Kasumi-1 (cell line): ENCODE data around the gene MRTFB.
A peak's percentile ranks its signal among the peaks of the same experiment; 100 is the strongest.

Source experiments
- DNase-seq, 2 experiments: peaks; one replicate each; lab custom pipeline; 2025; lab: John Stamatoyannopoulos, UW

Gene MRTFB

GRCh38 chr16:14285513-14286367 lies 214.6 kb downstream of the MRTFB start:
- peak; percentile 42 to 50 for DNase-seq

DNA sequence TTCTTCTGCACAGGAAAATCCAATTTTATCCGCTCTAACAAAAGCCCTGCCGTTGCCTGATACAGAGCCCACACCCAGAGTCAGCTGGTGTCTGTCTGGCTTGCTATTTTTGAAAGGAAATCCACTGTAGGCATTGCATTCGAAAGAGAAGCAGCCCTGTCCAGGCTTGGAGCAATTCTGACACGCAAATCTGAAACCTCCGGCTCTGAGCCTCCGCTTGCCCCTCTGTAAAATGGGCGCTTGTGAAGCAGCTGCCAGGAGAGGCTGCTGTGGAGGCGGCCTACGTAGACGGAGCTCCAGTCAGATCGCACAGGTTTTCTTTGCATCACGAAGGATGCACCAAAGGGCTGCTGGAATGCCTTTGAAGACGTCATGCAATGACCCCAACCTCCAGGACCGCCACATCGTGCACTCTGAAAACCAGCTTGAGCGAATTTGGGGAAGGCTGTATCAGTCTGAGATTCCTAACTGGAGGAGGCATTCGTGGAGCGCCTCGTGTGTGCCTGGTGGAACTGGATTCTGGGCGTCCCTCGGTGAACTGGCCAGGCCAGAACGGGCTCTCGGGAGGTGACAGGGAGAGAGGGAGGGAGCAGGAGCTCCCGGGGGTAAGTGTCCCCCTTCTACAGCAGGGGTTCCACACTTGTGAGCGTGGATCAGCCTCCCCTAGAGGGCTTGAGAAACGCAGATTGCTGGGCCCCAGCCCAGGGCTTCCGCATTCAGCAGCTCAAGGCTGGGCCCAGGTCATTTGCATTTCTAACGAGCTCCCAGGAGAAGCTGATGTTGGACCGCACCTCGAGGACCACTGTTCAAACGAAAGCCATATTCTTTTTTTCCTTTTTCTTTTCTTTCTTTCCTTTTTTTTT lies 215.5 kb downstream of the MRTFB start:
- DNase-seq = no peak

DNA sequence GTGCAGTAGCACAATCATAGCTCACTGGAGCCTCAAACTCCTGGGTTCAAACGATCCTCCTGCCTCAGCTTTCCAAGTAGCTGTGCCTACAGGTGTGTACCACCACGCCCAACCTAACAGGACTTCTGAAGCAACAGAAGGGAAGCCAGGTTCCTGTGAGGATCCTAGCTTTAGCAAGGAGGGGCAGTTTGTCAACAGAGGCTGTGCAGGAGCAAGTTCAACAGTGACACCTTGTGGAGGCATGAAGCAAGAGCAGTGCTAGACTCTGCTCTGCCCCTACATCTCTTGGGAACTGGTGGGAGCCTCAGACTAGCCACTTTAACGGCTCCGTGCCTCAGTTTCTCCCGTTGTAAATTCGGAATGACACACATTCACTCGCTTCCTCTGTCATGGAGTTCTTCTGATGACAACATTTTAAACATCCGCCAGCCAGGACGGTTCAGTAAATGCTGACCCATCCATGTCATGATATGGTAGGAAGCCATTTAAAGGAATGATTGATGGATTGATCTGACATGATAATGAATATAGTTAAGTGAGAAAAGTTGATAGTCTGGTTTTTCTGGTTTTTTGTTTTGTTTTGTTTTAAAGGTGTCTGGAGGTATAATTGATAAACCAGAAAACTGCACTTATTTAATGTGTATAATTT lies 218.7 kb downstream of the MRTFB start:
- peak; percentile 25 to 30 for DNase-seq

GRCh38 chr16:14291286-14291685 lies 220.2 kb downstream of the MRTFB start:
- no peak for DNase-seq

DNA sequence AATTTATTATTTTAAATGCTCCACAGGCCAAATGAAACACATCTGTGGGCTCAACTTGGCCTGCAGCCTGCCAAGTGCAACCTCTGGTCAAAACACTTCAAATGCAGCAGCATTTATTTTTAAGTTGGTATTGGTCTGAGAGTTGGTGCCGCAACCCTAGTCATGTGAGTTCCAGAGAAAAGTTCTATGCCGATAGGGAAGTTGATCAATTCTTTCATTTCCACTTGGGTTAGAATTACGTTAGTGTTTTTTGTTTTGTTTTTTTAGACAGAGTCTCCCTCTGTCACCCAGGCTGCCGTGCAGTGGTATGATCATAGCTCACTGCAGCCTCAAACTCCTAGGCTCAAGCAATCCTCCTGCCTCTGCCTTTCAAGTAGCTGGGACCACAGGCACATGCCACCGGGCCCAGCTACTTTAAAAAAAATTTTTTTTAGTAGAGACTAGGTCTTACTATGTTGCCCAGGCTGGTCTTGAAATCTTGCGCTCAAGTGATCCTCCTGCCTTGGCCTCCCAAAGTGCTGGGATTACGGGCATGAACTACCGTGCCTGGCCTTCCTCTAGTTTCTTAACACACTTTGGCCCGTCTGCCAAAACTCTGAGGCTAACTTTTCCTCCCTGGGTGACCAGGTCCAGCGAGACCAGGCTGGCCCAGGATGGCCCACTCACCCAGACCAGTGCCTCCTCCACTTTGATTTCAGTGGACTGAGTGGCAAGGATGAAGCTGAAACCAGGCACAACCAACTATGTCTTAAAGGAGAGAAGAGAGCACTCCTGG lies 221.1 kb downstream of the MRTFB start:
- no peak for DNase-seq

DNA sequence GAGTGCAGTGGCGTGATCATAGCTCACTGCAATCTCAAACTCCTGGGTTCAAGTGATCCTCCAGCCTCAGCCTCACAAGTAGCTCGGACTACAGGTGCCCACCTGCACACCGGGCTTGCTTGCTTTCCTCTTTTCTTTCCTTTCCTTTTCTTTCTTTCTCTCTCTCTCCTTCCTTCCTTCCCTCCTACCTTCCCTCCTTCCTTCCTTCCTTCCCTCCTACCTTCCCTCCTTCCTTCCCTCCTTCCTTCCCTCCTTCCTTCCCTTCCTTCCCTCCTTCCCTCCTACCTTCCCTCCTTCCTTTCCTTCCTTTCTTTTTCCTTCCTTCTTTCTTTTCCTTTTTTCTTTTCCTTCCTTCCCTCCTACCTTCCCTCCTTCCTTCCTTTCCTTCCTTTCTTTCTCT lies 225.5 kb downstream of the MRTFB start:
- no peak for DNase-seq

GRCh38 chr16:14298374-14299122 lies 227.4 kb downstream of the MRTFB start:
- DNase-seq = no peak

GRCh38 chr16:14300705-14301168 lies 229.6 kb downstream of the MRTFB start:
- peak; percentile 17 to 34 for DNase-seq

DNA sequence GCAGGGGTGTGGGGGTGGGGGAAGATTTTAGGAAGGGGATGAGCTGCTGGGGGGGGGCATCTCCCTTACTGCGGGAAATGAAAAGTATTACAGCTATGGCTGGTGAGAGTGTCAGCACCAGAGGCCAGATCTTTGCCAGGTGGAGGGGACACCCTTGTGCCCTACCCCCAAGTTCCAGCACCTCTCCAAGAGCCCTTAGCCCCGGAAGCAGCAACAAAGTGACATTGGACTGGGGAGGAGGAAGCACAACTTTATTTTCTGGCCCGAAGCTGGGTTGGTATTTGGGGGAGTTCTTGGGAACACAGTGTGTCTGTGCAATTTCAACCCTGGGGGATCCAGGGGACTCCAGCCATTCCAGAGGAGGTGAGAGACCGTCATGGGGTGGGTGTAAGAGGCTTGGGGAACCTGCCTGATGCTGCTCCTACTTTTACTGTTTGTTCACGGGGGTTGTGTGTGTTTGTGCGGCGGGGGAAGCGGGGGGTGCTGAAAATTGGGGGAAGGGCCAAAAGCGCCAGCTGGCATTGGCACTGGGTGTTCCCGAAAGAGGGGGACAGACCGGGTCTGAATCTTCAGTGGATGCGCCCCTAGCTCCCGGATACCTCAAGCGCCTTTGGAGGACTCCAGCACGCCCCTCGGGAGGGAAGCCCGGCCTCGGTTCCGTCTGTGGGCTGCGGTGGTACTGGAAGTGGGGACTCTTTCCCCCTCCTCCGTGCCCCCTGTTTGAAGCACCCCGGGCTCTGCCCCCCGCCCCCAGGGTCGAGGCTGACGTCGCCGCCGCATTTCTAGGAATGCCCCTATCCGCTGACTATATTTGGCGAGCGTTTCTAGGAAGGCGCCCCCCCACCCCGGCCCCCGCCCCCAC lies 230.3 kb downstream of the MRTFB start:
- no peak for DNase-seq

DNA sequence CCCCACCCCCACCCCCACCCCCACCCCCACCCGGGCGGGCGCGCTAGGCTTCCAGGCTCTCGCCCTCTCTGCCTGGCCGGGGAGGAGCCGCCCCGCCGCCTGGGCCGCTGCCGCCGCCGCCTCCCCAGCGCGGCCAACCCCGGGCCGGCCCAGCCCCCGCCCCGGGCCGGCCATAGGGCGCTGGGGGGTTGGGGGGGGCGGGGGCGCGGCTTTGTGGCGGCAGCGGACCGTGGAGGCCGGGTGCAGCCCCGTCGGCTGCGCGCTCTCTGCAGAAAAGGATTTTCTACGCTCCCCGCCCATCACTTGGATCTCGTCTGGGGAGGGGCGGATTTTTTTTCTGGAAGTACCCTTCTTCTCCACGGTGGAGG lies 230.9 kb downstream of the MRTFB start:
- no peak for DNase-seq

GRCh38 chr16:14302399-14303181 lies 231.5 kb downstream of the MRTFB start:
- DNase-seq = no peak

DNA sequence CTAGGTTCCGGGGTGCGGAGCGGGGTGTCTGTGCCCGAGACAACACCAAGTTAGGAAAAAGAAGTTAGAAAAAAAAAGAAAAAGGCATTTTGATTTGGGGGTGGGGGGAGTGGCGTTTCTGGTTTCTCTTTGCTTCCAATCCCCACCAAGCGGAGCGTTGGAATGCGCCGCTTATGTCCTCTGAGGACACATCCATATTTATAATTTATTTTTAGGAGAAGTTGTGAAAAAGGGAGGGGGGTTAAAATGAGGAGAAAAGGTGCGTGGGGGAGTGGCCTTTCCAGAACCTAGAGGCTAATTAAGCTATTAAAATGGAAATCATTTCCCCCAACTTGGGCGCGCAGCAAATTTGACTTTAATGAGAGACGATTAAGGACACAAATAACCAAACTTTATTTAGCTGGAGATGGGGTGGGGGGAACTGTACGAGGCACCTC lies 232.1 kb downstream of the MRTFB start:
- no peak for DNase-seq

GRCh38 chr16:14303639-14304394 lies 232.7 kb downstream of the MRTFB start:
- no peak for DNase-seq

DNA sequence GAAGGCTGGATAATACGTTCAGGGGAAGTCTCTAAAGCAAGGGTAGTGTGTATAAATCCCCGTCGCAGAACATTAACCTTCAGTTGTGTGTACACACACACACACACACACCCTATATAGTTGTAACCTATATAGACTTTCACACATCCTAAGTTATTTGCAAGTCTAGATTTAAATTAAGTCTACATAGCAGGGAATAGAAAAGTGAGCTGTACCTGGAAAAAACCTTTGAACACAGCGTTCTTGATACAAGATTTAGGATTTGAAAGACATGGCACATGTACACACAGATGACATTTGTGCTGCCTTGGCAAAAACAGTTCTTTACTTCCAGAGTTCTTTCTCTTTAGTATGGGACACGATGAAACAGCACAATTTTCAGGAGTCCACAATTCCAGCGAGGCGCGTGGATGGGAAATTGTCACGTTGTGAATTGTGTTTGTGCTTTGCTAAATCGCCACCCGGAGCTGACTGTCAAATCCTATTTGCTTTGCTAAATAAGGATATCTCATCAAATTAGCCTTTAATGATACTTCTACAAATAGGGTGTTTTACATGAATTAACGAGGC lies 233.9 kb downstream of the MRTFB start:
- no peak for DNase-seq

GRCh38 chr16:14306485-14307058 lies 235.5 kb downstream of the MRTFB start:
- DNase-seq = no peak

DNA sequence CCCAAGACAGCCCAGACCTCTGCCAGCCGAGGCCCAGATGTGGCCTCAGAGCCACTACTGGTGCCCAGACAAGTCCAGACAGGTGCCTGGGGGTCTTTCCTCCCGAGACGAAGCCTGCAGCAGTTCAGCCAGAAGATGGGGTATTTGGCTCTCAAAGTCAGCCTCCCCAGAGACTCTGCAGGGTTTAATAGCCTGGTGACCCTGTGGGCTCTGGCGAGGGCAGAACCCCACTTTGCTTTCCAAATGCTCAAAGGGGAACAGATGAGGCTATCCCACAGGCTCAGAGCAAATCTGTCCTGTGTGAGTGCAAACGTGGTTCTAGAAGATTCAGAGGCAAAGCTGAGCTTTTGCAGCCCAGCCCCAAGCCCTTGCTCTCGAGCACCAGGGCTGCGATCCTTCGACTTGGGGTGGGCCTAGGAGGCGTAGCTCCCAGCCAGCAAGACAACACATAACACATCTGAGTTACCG lies 236.0 kb downstream of the MRTFB start:
- DNase-seq = no peak

- DNase-seq = no peak
These were observed 236.6 kb downstream of the MRTFB start for GRCh38 chr16:14307527-14308367.
